Suprapubic skin (tissue), 3 donors: ENCODE data around the gene RIMBP2.

Source experiments
- CTCF ChIP-seq, 2 donors: fragments of 200-600 bp in 1 of 2; fragments of 450-650 bp in 1 of 2; sonication (generic) in 1 of 2; IDR thresholded peaks; one replicate each; pipeline ENCODE4 v1.5.1; 2016 to 2019; ENCODE audit warnings: antibody characterized with exemption in 2 of 2, mild to moderate bottlenecking in 1 of 2, moderate library complexity in 1 of 2
- POLR2A ChIP-seq, 2 donors: fragments of 450-650 bp; IDR thresholded peaks; one replicate each; pipeline ENCODE4 v1.6.1; 2017; ENCODE audit warnings: antibody characterized with exemption in 2 of 2, mild to moderate bottlenecking in 2 of 2, moderate library complexity in 2 of 2

- no peak for TF ChIP-seq CTCF (IDR thresholded peaks at IDR 0.05)
- no peak for TF ChIP-seq POLR2A (IDR thresholded peaks at IDR 0.05)
Measured at GRCh38 chr12:130497991-130498390, 218.1 kb downstream of the RIMBP2 start.
